Fibroblast of lung (primary cell): ENCODE results near the gene NOG.

Experiments used
- CTCF ChIP-seq, 2 donors: IDR thresholded peaks in 1 of 2; conservative IDR thresholded peaks in 1 of 2; 1 replicate in 1 of 2; 2 replicates in 1 of 2; pipeline ENCODE4 v1.5.1; 2011 to 2012; ENCODE audit warnings: low read length in 2 of 2, control low read depth in 1 of 2, inconsistent platforms in 1 of 2, low read depth in 1 of 2, mild to moderate bottlenecking in 1 of 2
- EZH2 ChIP-seq: IDR thresholded peaks from 2 replicates; pipeline ENCODE4 v1.5.1; 2012; ENCODE audit warnings: low read length, control low read depth, mild to moderate bottlenecking; ENCODE audit errors: missing control alignments

- TF ChIP-seq CTCF (conservative IDR thresholded peaks at IDR 0.05 in 1 of 2, IDR thresholded peaks at IDR 0.05 in 1 of 2; ENCODE audit: low read depth in 1 of 2, low read length in 2 of 2) (no peak), EZH2 (no peak)
These were observed 16.8 kb downstream of the NOG start for GRCh38 chr17:56610321-56610720.
